Panc1 (cell line): Measurements from ENCODE around the gene STAC. TPM values are rescaled to one million over a fixed set of nuclear protein-coding genes. Genes with fewer than 3 reads are reported as not detected.
"Not testable (repeated sequence)": the region's sequence is repeated elsewhere in the genome, so short reads cannot be mapped to it uniquely, and the experiment has no call there.

Source experiments
- ATAC-seq: fragments of 200-7000 bp; cut with Tn5 transposase; 2 replicates; pipeline ENCODE4 v1.9.1; 2020; ENCODE audit warnings: mild to moderate bottlenecking, moderate library complexity
- BruUV-seq: library from RNA; stranded (reverse); fragments of 400-500 nt; replicated peaks from 2 replicates; lab custom pipeline; 2021; lab: Mats Ljungman, UMichigan
- CTCF ChIA-PET: fragments of 300-600 bp; sonication (Branson Sonifier 250); formaldehyde crosslinking; loops from one replicate; lab custom pipeline; 2022; ENCODE audit warnings: antibody characterized with exemption; lab: Charles Lee
- POLR2A ChIA-PET: fragments of 300-600 bp; sonication (Branson Sonifier 250); formaldehyde crosslinking; loops from one replicate; lab custom pipeline; 2022; ENCODE audit warnings: antibody characterized with exemption; lab: Charles Lee
- DNase-seq: peaks from one replicate; pipeline ENCODE4 v3.0.0-alpha.2; 2010; ENCODE audit warnings: low read depth, low spot score
- H3K27ac ChIP-seq: 2 replicates; pipeline ENCODE4 v1.5.1; 2011; ENCODE audit warnings: mild to moderate bottlenecking, low read length, inconsistent platforms
- H3K27me3 ChIP-seq: fragments of 200-500 bp; sonication (Bioruptor generic); 2 replicates; pipeline ENCODE4 v1.6.0; 2014; ENCODE audit warnings: low read length, inconsistent platforms; ENCODE audit not compliant: control insufficient read depth, insufficient read depth
- H3K36me3 ChIP-seq: fragments of 200-500 bp; sonication (Bioruptor generic); 2 replicates; pipeline ENCODE4 v1.5.1; 2014; ENCODE audit warnings: inconsistent platforms, mild to moderate bottlenecking, low read length, moderate library complexity; ENCODE audit not compliant: control insufficient read depth, insufficient read depth
- H3K4me1 ChIP-seq: 2 replicates; pipeline ENCODE4 v1.5.1; 2011; ENCODE audit warnings: inconsistent platforms, mild to moderate bottlenecking, low read length, moderate library complexity; ENCODE audit not compliant: control insufficient read depth, insufficient read depth
- H3K4me3 ChIP-seq, 2 experiments: 2 replicates each; pipeline ENCODE4 v1.5.1; 2011 to 2012; ENCODE audit warnings: low read depth in 2 of 2, low read length in 2 of 2, mild to moderate bottlenecking in 2 of 2, inconsistent platforms in 1 of 2, moderate library complexity in 1 of 2
- H3K9me3 ChIP-seq: fragments of 200-500 bp; sonication (Bioruptor generic); 2 replicates; pipeline ENCODE4 v1.5.1; 2014; ENCODE audit warnings: low read depth, mild to moderate bottlenecking, inconsistent platforms, low read length, moderate library complexity; ENCODE audit not compliant: control insufficient read depth, insufficient read depth
- POLR2AphosphoS5 ChIP-seq: IDR thresholded peaks from 2 replicates; pipeline ENCODE4 v1.6.1; 2012; ENCODE audit warnings: mild to moderate bottlenecking, low read depth, low read length, moderate library complexity
- REST ChIP-seq, 2 experiments: IDR thresholded peaks; 2 replicates each; pipeline ENCODE4 v1.6.1; 2011 to 2012; ENCODE audit warnings: low read depth in 2 of 2, control low read depth in 1 of 2, low read length in 1 of 2, mild to moderate bottlenecking in 1 of 2, moderate library complexity in 1 of 2; ENCODE audit not compliant: insufficient read depth in 1 of 2
- SIN3A ChIP-seq: IDR thresholded peaks from 2 replicates; pipeline ENCODE4 v1.6.1; 2012; ENCODE audit warnings: low read depth, mild to moderate bottlenecking, low read length, moderate library complexity, borderline replicate concordance; ENCODE audit not compliant: insufficient read depth
- TCF7L2 ChIP-seq: IDR thresholded peaks from 2 replicates; pipeline ENCODE4 v1.6.1; 2011; ENCODE audit warnings: mild to moderate bottlenecking, low read depth, low read length, inconsistent platforms
- in situ Hi-C: cut with HindIII; loops from 2 replicates; pipeline ENCODE4 v1.10.0; 2016; ENCODE audit warnings: low sequenced_read_pairs, low pct_unique_long_range_greater_than_20kb
- intact Hi-C: fragments of 100-400 bp; cut with micrococcal nuclease; formaldehyde crosslinking; loops from one replicate; pipeline ENCODE4 v1.10.0; 2022; ENCODE audit not compliant: unreplicated experiment
- total RNA-seq: library from RNA; stranded (reverse); gene quantifications from one replicate; pipeline ENCODE4 v1.2.1, GENCODE V29; 2021; ENCODE audit not compliant: unreplicated experiment
- TF ChIP-seq, protein P1 (sequence below): fragments of 450-650 bp; IDR thresholded peaks from 2 replicates; pipeline ENCODE4 v1.5.1; 2017; ENCODE audit warnings: mild to moderate bottlenecking

STAC gene
- total RNA-seq, 1 experiment from 2014 or later: 18.8 TPM

DNA sequence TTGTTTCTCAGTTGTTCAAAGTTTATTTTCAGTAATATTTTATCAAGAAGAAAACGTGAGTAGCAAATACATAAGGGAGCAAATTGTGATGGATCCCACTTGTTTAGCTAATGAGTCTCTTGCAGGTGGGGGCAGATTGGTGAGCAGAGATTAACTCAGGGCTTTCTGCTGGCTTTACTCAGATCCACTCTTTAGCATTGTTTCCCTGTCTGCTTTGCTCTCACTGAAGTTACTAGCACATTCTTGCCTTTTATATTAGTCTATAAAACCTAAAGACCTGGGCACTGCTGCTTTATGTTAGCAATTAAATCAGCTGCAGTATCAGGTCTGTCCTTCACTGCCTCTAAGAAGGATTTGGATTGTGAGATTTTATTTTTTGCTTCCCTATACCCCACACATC, 71.5 kb downstream of the STAC start:
- no peaks in the 10 kb centered on the region for H3K4me1 ChIP-seq
- intact Hi-C loops (no loop called here), in situ Hi-C loops (no loop called here)
- TF ChIP-seq POLR2AphosphoS5: no peak
- TF ChIP-seq TCF7L2: no peak
- no peak for TF ChIP-seq SIN3A
- TF ChIP-seq, protein P1, sequence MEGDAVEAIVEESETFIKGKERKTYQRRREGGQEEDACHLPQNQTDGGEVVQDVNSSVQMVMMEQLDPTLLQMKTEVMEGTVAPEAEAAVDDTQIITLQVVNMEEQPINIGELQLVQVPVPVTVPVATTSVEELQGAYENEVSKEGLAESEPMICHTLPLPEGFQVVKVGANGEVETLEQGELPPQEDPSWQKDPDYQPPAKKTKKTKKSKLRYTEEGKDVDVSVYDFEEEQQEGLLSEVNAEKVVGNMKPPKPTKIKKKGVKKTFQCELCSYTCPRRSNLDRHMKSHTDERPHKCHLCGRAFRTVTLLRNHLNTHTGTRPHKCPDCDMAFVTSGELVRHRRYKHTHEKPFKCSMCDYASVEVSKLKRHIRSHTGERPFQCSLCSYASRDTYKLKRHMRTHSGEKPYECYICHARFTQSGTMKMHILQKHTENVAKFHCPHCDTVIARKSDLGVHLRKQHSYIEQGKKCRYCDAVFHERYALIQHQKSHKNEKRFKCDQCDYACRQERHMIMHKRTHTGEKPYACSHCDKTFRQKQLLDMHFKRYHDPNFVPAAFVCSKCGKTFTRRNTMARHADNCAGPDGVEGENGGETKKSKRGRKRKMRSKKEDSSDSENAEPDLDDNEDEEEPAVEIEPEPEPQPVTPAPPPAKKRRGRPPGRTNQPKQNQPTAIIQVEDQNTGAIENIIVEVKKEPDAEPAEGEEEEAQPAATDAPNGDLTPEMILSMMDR: no peak
- TF ChIP-seq REST (IDR thresholded peaks at IDR 0.05; ENCODE audit: insufficient read depth in 1 of 2, low read depth in 2 of 2, low read length in 1 of 2): no peak
- no peak overlapping the region for H3K4me3 ChIP-seq
- ChIA-PET CTCF (no interaction called here), POLR2A (no interaction called here)
- no peak for ATAC-seq
- H3K27me3 ChIP-seq: no peaks in the 10 kb centered on the region
- H3K36me3 ChIP-seq: no peaks in the 10 kb centered on the region
- no peaks in the 10 kb centered on the region for H3K9me3 ChIP-seq
- DNase-seq: no peak
- no peak overlapping the region for H3K27ac ChIP-seq
- no TSS peak for BruUV-seq

DNA sequence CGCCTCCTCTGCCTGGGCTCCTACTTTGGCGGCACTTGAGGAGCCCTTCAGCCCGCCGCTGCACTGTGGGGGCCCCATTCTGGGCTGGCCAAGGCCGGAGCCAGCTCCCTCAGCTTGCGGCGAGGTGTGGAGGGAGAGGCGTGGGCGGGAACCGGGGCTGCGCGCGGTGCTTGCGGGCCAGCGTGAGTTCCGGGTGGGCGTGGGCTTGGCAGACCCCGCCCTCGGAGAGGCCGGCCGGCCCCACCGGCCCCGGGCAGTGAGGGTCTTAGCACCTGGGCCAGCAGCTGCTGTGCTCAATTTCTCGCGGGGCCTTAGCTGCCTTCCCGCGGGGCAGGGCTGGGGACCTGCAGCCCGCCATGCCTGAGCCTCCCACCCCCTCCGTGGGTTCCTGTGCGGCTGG, 72.9 kb downstream of the STAC start:
- DNase-seq, H3K27me3 ChIP-seq, POLR2A ChIA-PET, in situ Hi-C loops, H3K9me3 ChIP-seq, H3K4me3 ChIP-seq, CTCF ChIA-PET, H3K36me3 ChIP-seq, H3K4me1 ChIP-seq, H3K27ac ChIP-seq, BruUV-seq, ATAC-seq, intact Hi-C loops: not testable (repeated sequence)

GRCh38 chr3:36453896-36454295, 73.6 kb downstream of the STAC start:
- POLR2A ChIA-PET, DNase-seq, H3K4me3 ChIP-seq, BruUV-seq, intact Hi-C loops, H3K27ac ChIP-seq, H3K36me3 ChIP-seq, H3K27me3 ChIP-seq, CTCF ChIA-PET, in situ Hi-C loops, H3K9me3 ChIP-seq, H3K4me1 ChIP-seq, ATAC-seq: not testable (repeated sequence)
